Neuronal stem cell (in vitro differentiated cells): ENCODE measurements around the gene GMPR.

Experiments
- DNase-seq: peaks from one replicate; pipeline ENCODE4 v3.0.0-alpha.2; 2013; ENCODE audit warnings: low spot score
- H2AFZ ChIP-seq: one replicate; pipeline ENCODE4 v1.6.1; 2013; ENCODE audit warnings: mild to moderate bottlenecking, low read length, inconsistent platforms
- H2AK5ac ChIP-seq: 2 replicates; pipeline ENCODE4 v1.6.1; 2013; ENCODE audit warnings: low read depth, mild to moderate bottlenecking, inconsistent platforms, low read length, moderate library complexity, mixed read lengths
- H2BK120ac ChIP-seq: 2 replicates; pipeline ENCODE4 v1.6.1; 2013; ENCODE audit warnings: low read depth, mild to moderate bottlenecking, inconsistent platforms, low read length, moderate library complexity, mixed read lengths
- H2BK12ac ChIP-seq: one replicate; pipeline ENCODE4 v1.6.1; 2013; ENCODE audit warnings: low read length, inconsistent platforms
- H2BK15ac ChIP-seq: 2 replicates; pipeline ENCODE4 v1.6.1; 2013; ENCODE audit warnings: mild to moderate bottlenecking, low read length, inconsistent platforms, mixed read lengths
- H2BK5ac ChIP-seq: one replicate; pipeline ENCODE4 v1.6.1; 2013; ENCODE audit warnings: inconsistent platforms, mild to moderate bottlenecking, low read length, moderate library complexity
- H3K14ac ChIP-seq: one replicate; pipeline ENCODE4 v1.6.1; 2013; ENCODE audit warnings: low read length, inconsistent platforms
- H3K18ac ChIP-seq: 2 replicates; pipeline ENCODE4 v1.6.1; 2013; ENCODE audit warnings: low read length, inconsistent platforms
- H3K23ac ChIP-seq: 2 replicates; pipeline ENCODE4 v1.6.1; 2013; ENCODE audit warnings: low read depth, mild to moderate bottlenecking, mixed read lengths, low read length, inconsistent platforms; ENCODE audit not compliant: poor library complexity
- H3K27ac ChIP-seq: replicated peaks from 3 replicates; pipeline ENCODE4 v1.5.1; 2013; ENCODE audit warnings: low read length, inconsistent platforms
- H3K27me3 ChIP-seq, 3 experiments: 2 replicates each; pipeline ENCODE4 v1.6.1; 2013; ENCODE audit warnings: low read length in 3 of 3, mild to moderate bottlenecking in 2 of 3, inconsistent platforms in 1 of 3, low read depth in 1 of 3, mixed read lengths in 1 of 3, moderate library complexity in 1 of 3; ENCODE audit not compliant: control insufficient read depth in 3 of 3, insufficient read depth in 3 of 3
- H3K36me3 ChIP-seq, 2 donors: replicated peaks in 1 of 2; 2 replicates each; pipeline ENCODE4 v1.6.1; 2013; ENCODE audit warnings: low read length in 2 of 2; ENCODE audit not compliant: control insufficient read depth in 2 of 2, insufficient read depth in 2 of 2
- H3K4ac ChIP-seq: 2 replicates; pipeline ENCODE4 v1.6.1; 2013; ENCODE audit warnings: inconsistent platforms, mild to moderate bottlenecking, low read length, moderate library complexity
- H3K4me1 ChIP-seq, 2 donors: 1 replicate in 1 of 2; 2 replicates in 1 of 2; pipeline ENCODE4 v1.6.1; 2013; ENCODE audit warnings: low read length in 2 of 2, low read depth in 1 of 2; ENCODE audit not compliant: control insufficient read depth in 2 of 2, insufficient read depth in 1 of 2
- H3K4me2 ChIP-seq: one replicate; pipeline ENCODE4 v1.6.1; 2013; ENCODE audit warnings: mild to moderate bottlenecking, low read length, inconsistent platforms; ENCODE audit not compliant: insufficient read depth, poor library complexity, severe bottlenecking
- H3K4me3 ChIP-seq, 2 donors: 2 replicates each; pipeline ENCODE4 v1.5.1; 2013; ENCODE audit warnings: low read length in 2 of 2, mild to moderate bottlenecking in 2 of 2, inconsistent platforms in 1 of 2, moderate library complexity in 1 of 2
- H3K79me1 ChIP-seq: one replicate; pipeline ENCODE4 v1.6.1; 2013; ENCODE audit warnings: low read depth, mild to moderate bottlenecking, inconsistent platforms, low read length, moderate library complexity
- H3K9ac ChIP-seq: one replicate; pipeline ENCODE4 v1.6.1; 2013; ENCODE audit warnings: mild to moderate bottlenecking, low read depth, low read length, inconsistent platforms; ENCODE audit not compliant: poor library complexity
- H3K9me3 ChIP-seq, 2 donors: replicated peaks in 1 of 2; 2 replicates each; pipeline versions ENCODE3 to v1.6.1; 2013; ENCODE audit warnings: low read length in 2 of 2, mild to moderate bottlenecking in 2 of 2, inconsistent platforms in 1 of 2, low read depth in 1 of 2, mixed read lengths in 1 of 2, moderate library complexity in 1 of 2; ENCODE audit not compliant: control insufficient read depth in 2 of 2, insufficient read depth in 1 of 2
- H4K8ac ChIP-seq: one replicate; pipeline ENCODE4 v1.6.1; 2013; ENCODE audit warnings: low read depth, mild to moderate bottlenecking, inconsistent platforms, low read length, moderate library complexity
- H4K91ac ChIP-seq: one replicate; pipeline ENCODE4 v1.6.1; 2013; ENCODE audit warnings: low read length, low read depth, mild to moderate bottlenecking, inconsistent platforms; ENCODE audit not compliant: poor library complexity
- WGBS, 2 donors: extraction: QIAGEN DNeasy Blood & Tissue Kit; methylation state at CpG; one replicate each; pipeline ENCODE4 v1.1.7; 2013; ENCODE audit warnings: missing lambda C conversion rate in 2 of 2, mixed read lengths in 1 of 2; ENCODE audit not compliant: insufficient read length in 2 of 2, insufficient replicate concordance in 1 of 2; ENCODE audit errors: extremely low coverage in 2 of 2; 5-methylcytosine and 5-hydroxymethylcytosine counted together

Gene GMPR

DNA sequence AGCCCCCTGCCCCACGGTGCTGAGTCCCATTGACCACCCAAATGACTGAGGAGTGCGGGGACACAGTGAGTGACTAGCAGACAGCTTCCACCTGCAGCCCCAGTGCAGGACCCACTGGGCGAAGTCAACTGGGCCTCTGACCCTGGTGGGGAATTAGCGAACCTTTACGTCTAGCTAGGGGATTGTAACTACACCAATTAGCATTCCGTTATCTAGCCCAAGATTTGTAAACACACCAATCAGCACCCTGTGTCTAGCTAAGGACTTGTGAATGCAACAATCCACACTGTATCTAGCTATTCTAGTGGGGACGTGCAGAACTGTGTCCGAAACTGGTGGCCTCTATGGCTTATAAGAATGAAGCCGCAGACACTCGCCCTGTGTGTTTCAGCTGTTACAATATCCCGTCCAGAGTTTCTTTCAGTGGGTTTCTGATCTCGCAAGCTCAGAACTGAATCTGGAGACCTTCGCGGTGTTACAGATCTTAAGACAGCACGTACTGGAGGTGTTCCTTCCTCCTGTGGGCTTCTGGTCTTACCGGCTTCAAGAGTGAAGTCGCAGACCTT is 21.1 kb upstream of the GMPR start:
- Histone ChIP-seq H4K91ac (no peak overlapping the region), H3K4me1 (no peaks in the 10 kb centered on the region), H3K18ac (no peak overlapping the region), H3K9me3 (no peaks in the 10 kb centered on the region), H3K4me3 (no peak overlapping the region), H3K23ac (no peak overlapping the region), H3K36me3 (no peaks in the 10 kb centered on the region), H2AFZ (no peak overlapping the region), H4K8ac (no peak overlapping the region), H3K9ac (no peak overlapping the region), H3K14ac (no peak overlapping the region), H3K27ac (no peak overlapping the region), H2BK15ac (no peak overlapping the region), H3K4ac (no peak overlapping the region), H3K79me1 (no peaks in the 10 kb centered on the region), H3K27me3 (peaks cover 0 to 9% (median 0%) of the 10 kb centered on the region in 3 experiments), H2BK120ac (no peak overlapping the region), H2BK5ac (no peak overlapping the region), H2AK5ac (no peak overlapping the region), H2BK12ac (no peak overlapping the region), H3K4me2 (no peak overlapping the region)
- DNase-seq = no peak
- no CpG with 5 or more reads among the region's 17 CpGs for WGBS, 2 donors

DNA sequence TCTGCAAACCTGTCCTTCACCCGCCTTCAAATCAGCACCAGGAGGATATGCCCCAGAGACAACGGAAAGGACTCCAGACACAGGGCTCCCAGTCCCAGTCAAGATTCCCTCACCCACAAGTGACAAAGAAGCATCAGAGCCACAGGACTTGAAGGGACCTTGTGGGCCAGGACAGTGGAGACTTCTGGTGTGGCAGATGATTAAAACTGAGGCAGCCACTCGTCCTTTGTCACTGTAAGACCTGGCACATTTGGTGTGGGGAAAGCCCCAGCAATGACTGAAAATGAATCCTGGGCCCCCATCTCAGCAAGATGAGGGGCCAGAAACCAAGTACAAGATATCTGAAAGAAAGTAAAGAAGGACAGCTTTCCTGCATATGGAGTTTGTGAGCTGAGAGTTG is 15.6 kb upstream of the GMPR start:
- no peak overlapping the region for H3K4ac ChIP-seq
- H3K4me1 ChIP-seq = peaks cover 0 to 7% of the 10 kb centered on the region in 2 donors
- H3K36me3 ChIP-seq = no peaks in the 10 kb centered on the region
- no peaks in the 10 kb centered on the region for H3K9me3 ChIP-seq
- no peak overlapping the region for H3K9ac ChIP-seq
- H2AK5ac ChIP-seq = no peak overlapping the region
- H3K4me3 ChIP-seq = no peak overlapping the region
- no peak overlapping the region for H3K14ac ChIP-seq
- peaks cover 0 to 19% (median 0%) of the 10 kb centered on the region in 3 experiments for H3K27me3 ChIP-seq
- H4K91ac ChIP-seq = no peak overlapping the region
- DNase-seq = no peak
- H3K27ac ChIP-seq = no peak overlapping the region
- H3K4me2 ChIP-seq = no peak overlapping the region
- H2BK15ac ChIP-seq = no peak overlapping the region
- H2AFZ ChIP-seq = no peak overlapping the region
- no peak overlapping the region for H2BK120ac ChIP-seq
- WGBS, 2 donors = no CpG with 5 or more reads among the region's 3 CpGs
- H2BK5ac ChIP-seq = no peak overlapping the region
- no peak overlapping the region for H3K23ac ChIP-seq
- H3K79me1 ChIP-seq = no peaks in the 10 kb centered on the region
- H3K18ac ChIP-seq = peak overlapping the region; percentile 27
- H4K8ac ChIP-seq = no peak overlapping the region
- no peak overlapping the region for H2BK12ac ChIP-seq

DNA sequence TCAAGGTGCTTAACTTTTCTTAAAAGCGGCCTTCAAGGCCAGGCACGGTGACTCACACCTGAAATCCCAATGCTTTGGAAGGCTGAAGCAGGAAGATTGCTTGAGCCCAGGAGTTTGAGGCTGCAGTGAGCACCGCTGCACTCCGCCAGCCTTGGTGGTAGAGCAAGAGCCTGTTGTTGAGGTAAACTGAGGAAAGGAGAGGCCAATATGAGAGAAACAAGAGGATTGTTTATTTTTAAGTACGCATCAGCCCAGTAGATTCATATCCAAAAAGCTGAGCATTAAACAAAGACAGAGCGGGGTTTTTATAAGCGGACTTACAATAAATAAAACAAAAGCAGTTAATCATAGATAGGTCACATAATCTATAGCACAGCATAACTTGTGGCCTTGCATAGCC is 15.0 kb upstream of the GMPR start:
- H3K14ac ChIP-seq = no peak overlapping the region
- H3K9ac ChIP-seq = no peak overlapping the region
- no peak overlapping the region for H3K4ac ChIP-seq
- no CpG with 5 or more reads among the region's 7 CpGs for whole genome bisulfite sequencing, 2 donors
- H2AFZ ChIP-seq = no peak overlapping the region
- H3K4me1 ChIP-seq = peaks cover 0 to 7% of the 10 kb centered on the region in 2 donors
- H4K8ac ChIP-seq = no peak overlapping the region
- H4K91ac ChIP-seq = no peak overlapping the region
- no peak overlapping the region for H3K27ac ChIP-seq
- H3K4me2 ChIP-seq = no peak overlapping the region
- H2BK15ac ChIP-seq = no peak overlapping the region
- H3K79me1 ChIP-seq = no peaks in the 10 kb centered on the region
- no peaks in the 10 kb centered on the region for H3K9me3 ChIP-seq
- no peak overlapping the region for H2BK120ac ChIP-seq
- peaks cover 0 to 24% (median 0%) of the 10 kb centered on the region in 3 experiments for H3K27me3 ChIP-seq
- H2BK12ac ChIP-seq = no peak overlapping the region
- no peak overlapping the region for H3K23ac ChIP-seq
- H2AK5ac ChIP-seq = no peak overlapping the region
- no peaks in the 10 kb centered on the region for H3K36me3 ChIP-seq
- no peak for DNase-seq
- no peak overlapping the region for H3K18ac ChIP-seq
- no peak overlapping the region for H3K4me3 ChIP-seq
- no peak overlapping the region for H2BK5ac ChIP-seq

DNA sequence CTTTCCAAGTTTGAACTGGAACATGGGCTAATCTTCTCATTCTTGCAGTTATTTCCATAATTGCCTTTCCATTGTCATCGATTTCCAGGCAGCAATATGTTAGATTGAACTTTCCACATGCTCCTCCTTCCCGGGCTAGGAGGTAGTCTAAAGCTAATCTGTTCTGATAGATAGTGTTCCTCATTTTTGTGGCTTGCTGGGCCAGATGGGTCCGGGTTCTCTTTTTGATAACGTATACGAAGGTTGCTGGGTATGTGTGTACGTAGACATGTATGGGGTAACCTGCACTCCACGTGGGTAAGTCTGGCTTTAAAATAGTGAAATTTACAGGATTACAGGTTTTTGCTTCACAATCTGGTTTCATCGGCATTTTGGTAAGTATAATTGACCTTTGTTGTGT is 14.0 kb upstream of the GMPR start:
- H3K79me1 ChIP-seq = no peaks in the 10 kb centered on the region
- H3K14ac ChIP-seq = no peak overlapping the region
- H3K27me3 ChIP-seq = peaks cover 0 to 35% (median 0%) of the 10 kb centered on the region in 3 experiments
- H3K27ac ChIP-seq = no peak overlapping the region
- no peak for DNase-seq
- no peak overlapping the region for H2BK15ac ChIP-seq
- peaks cover 0 to 13% of the 10 kb centered on the region in 2 donors for H3K4me1 ChIP-seq
- H3K36me3 ChIP-seq = no peaks in the 10 kb centered on the region
- H3K9me3 ChIP-seq = no peaks in the 10 kb centered on the region
- H3K4me3 ChIP-seq = no peak overlapping the region
- WGBS, 2 donors = no CpG with 5 or more reads among the region's 8 CpGs
- no peak overlapping the region for H2BK12ac ChIP-seq
- no peak overlapping the region for H4K8ac ChIP-seq
- H3K9ac ChIP-seq = no peak overlapping the region
- no peak overlapping the region for H4K91ac ChIP-seq
- H3K18ac ChIP-seq = no peak overlapping the region
- no peak overlapping the region for H3K4me2 ChIP-seq
- no peak overlapping the region for H3K4ac ChIP-seq
- H3K23ac ChIP-seq = no peak overlapping the region
- H2BK120ac ChIP-seq = no peak overlapping the region
- H2BK5ac ChIP-seq = no peak overlapping the region
- no peak overlapping the region for H2AFZ ChIP-seq
- no peak overlapping the region for H2AK5ac ChIP-seq
